ENCODE results near the gene DNAJC1. TPM values are rescaled to one million over a fixed set of nuclear protein-coding genes. Genes with fewer than 3 reads are reported as not detected.

Gene DNAJC1
- total and polyA plus RNA-seq, 2 of the 8 experiments (the other 6 are each of a cell fraction or from before 2014, with no cell fraction given) = 6.8 to 14.8 TPM

DNA sequence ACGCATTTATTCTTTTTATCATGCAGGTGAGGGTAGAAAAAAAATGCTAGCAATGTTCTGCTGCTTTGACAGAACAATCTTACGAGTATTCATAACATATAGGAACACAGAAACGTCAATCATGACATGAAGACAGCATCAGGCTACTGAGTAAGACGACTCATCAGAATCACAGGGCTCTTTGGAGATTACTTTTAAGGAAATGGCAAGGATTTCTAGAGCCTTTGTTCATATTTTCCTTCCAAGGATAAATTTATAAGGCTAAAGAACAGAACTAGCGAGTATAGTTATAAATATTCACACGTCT is 39.8 kb upstream of the DNAJC1 start:
- CTCF ChIA-PET (ENCODE audit: partially characterized antibody) = no interaction called here
- no peak overlapping the region for H3K27ac ChIP-seq (ENCODE audit: low read depth, low read length)
- H3K18ac ChIP-seq (ENCODE audit: extremely low read depth, low read length) = no peak overlapping the region
- peak; percentile 28; the same call in 1 of the 2 replicates for TF ChIP-seq BACH1 (IDR thresholded peaks at IDR 0.05; ENCODE audit: low read length)
- no peak for TF ChIP-seq RAD21 (IDR thresholded peaks at IDR 0.05 in 1 of 2, conservative IDR thresholded peaks at IDR 0.05 in 1 of 2; ENCODE audit: low read depth in 2 of 2, low read length in 2 of 2)
- POLR2A ChIA-PET (ENCODE audit: partially characterized antibody) = no interaction called here
- 81% methylated on average over 6 of the region's 6 CpGs; no CpG with 5 or more reads in 1 of the 2 experiments for WGBS, 2 experiments (ENCODE audit: extremely low coverage in 1 of 2, insufficient coverage in 1 of 2, insufficient read length in 1 of 2, insufficient replicate concordance in 2 of 2, low coverage in 1 of 2, low lambda C conversion rate in 2 of 2, missing lambda C conversion rate in 1 of 2)
- H3K14ac ChIP-seq (ENCODE audit: insufficient read length) = no peak overlapping the region
- no peak overlapping the region for H2BK12ac ChIP-seq (ENCODE audit: low read depth, low read length)
- H3K36me3 ChIP-seq (ENCODE audit: control insufficient read depth in 2 of 4, insufficient read depth in 4 of 4, low read length in 3 of 4) = no peaks in the 10 kb centered on the region
- H2BK120ac ChIP-seq (replicated peaks; ENCODE audit: low read depth, low read length) = no peak overlapping the region
- no peaks in the 10 kb centered on the region for H3K79me2 ChIP-seq (ENCODE audit: control insufficient read depth in 1 of 2, insufficient read depth in 2 of 2, low read length in 2 of 2)
- H2BK15ac ChIP-seq (ENCODE audit: low read length) = no peak overlapping the region
- no peak overlapping the region for H3K4me3 ChIP-seq (ENCODE audit: extremely low read depth in 1 of 4, insufficient read depth in 2 of 4, low read depth in 3 of 4, low read length in 4 of 4)
- H3K9ac ChIP-seq (replicated peaks in 1 of 4; ENCODE audit: extremely low read depth in 1 of 4, low read depth in 3 of 4, low read length in 3 of 4) = no peak overlapping the region
- no peaks in the 10 kb centered on the region for H4K20me1 ChIP-seq (replicated peaks in 1 of 2; ENCODE audit: control insufficient read depth in 1 of 2, insufficient read depth in 2 of 2, low read length in 2 of 2)
- no peak overlapping the region for H3K56ac ChIP-seq (replicated peaks; ENCODE audit: insufficient read length, low read depth, low read length)
- H2BK5ac ChIP-seq (ENCODE audit: low read depth, low read length) = no peak overlapping the region
- no peak overlapping the region for H3K4me2 ChIP-seq (ENCODE audit: insufficient read depth in 1 of 2, low read depth in 2 of 2, low read length in 2 of 2)
- H3K4me1 ChIP-seq (replicated peaks in 1 of 4; ENCODE audit: control insufficient read depth in 3 of 4, insufficient read depth in 4 of 4, low read length in 3 of 4) = peaks cover 4 to 10% (median 7%) of the 10 kb centered on the region in 4 experiments; a peak in 6 of 7 replicates
- no peak overlapping the region for H3K4ac ChIP-seq (replicated peaks; ENCODE audit: insufficient read length, low read depth, low read length)
- H3K27me3 ChIP-seq (replicated peaks in 1 of 4; ENCODE audit: control insufficient read depth in 3 of 4, extremely low read depth in 1 of 4, insufficient read depth in 3 of 4, low read length in 3 of 4) = no peaks in the 10 kb centered on the region
- H3K23me2 ChIP-seq (ENCODE audit: low read depth, low read length) = no peaks in the 10 kb centered on the region
- H2AFZ ChIP-seq (ENCODE audit: low read length) = peak overlapping the region; percentile 98
- no peak overlapping the region for H4K5ac ChIP-seq (ENCODE audit: insufficient read length, low read depth, low read length)
- no peaks in the 10 kb centered on the region for H3K79me1 ChIP-seq (ENCODE audit: low read depth, low read length)
- H2AK5ac ChIP-seq (ENCODE audit: low read depth, low read length) = no peak overlapping the region
- H2BK20ac ChIP-seq (ENCODE audit: low read length) = no peak overlapping the region
- no peak overlapping the region for H4K91ac ChIP-seq (replicated peaks; ENCODE audit: insufficient read length, low read length)
- H4K8ac ChIP-seq (ENCODE audit: extremely low read depth, insufficient read depth, low read length) = no peak overlapping the region
- H3K23ac ChIP-seq (ENCODE audit: insufficient read length) = no peak overlapping the region
- H3K9me3 ChIP-seq (ENCODE audit: insufficient read depth in 2 of 2, low read depth in 1 of 2, low read length in 1 of 2) = no peaks in the 10 kb centered on the region
- FAIRE-seq = no peak
- no peak for DNase-seq (ENCODE audit: low read depth in 1 of 2, low spot score in 2 of 2)
